CD4-positive, alpha-beta T cell (primary cell): ENCODE results near the gene KCTD1. TPM values are rescaled to one million over a fixed set of nuclear protein-coding genes. Genes with fewer than 3 reads are reported as not detected.

Source experiments
- ATAC-seq: fragments of 200-7000 bp; cut with Tn5 transposase; one replicate; pipeline ENCODE4 v1.10.0; 2022; ENCODE audit warnings: mild to moderate bottlenecking; ENCODE audit not compliant: poor library complexity
- CTCF ChIA-PET: fragments of 350-600 bp; sonication (Branson Sonifier 250); formaldehyde crosslinking; loops from one replicate; lab custom pipeline; 2021; ENCODE audit warnings: antibody characterized with exemption, inconsistent platforms; lab: Charles Lee
- POLR2A ChIA-PET: fragments of 350-600 bp; sonication (Branson Sonifier 250); formaldehyde crosslinking; loops from one replicate; lab custom pipeline; 2021; ENCODE audit warnings: antibody characterized with exemption, inconsistent platforms; lab: Charles Lee
- DNase-seq, 14 experiments: peaks; one replicate each; pipeline ENCODE4 v3.0.0-alpha.2; 2013 to 2020; ENCODE audit warnings: mixed read lengths in 2 of 14
- H3K27ac ChIP-seq, 2 donors: one replicate each; pipeline versions ENCODE4 v1.5.1 to v1.7.0; 2013; ENCODE audit warnings: low read length in 2 of 2, low read depth in 1 of 2, mild to moderate bottlenecking in 1 of 2
- H3K27me3 ChIP-seq, 2 experiments: 1 replicate in 1 of 2; 2 replicates in 1 of 2; pipeline versions ENCODE4 v1.6.1 to v1.7.0; 2013; ENCODE audit warnings: low read length in 2 of 2, control low read depth in 1 of 2, mild to moderate bottlenecking in 1 of 2, moderate library complexity in 1 of 2; ENCODE audit not compliant: insufficient read depth in 2 of 2, control insufficient read depth in 1 of 2
- H3K36me3 ChIP-seq: one replicate; pipeline ENCODE4 v1.6.1; 2013; ENCODE audit warnings: low read length, control low read depth; ENCODE audit not compliant: insufficient read depth
- H3K4me1 ChIP-seq: one replicate; pipeline ENCODE4 v1.6.1; 2013; ENCODE audit warnings: low read length, control low read depth; ENCODE audit not compliant: insufficient read depth
- H3K4me3 ChIP-seq: one replicate; pipeline ENCODE4 v1.5.1; 2013; ENCODE audit warnings: mild to moderate bottlenecking, low read length, moderate library complexity
- H3K9me3 ChIP-seq, 2 experiments: 1 replicate in 1 of 2; 2 replicates in 1 of 2; pipeline versions ENCODE4 v1.6.1 to v1.7.0; 2013; ENCODE audit warnings: low read length in 2 of 2, mild to moderate bottlenecking in 2 of 2, control low read depth in 1 of 2, moderate library complexity in 1 of 2; ENCODE audit not compliant: control insufficient read depth in 1 of 2, insufficient read depth in 1 of 2
- H3K27ac Mint-ChIP-seq: one replicate; pipeline ENCODE4 v1.8.0; 2020; ENCODE audit warnings: mixed read lengths
- H3K27me3 Mint-ChIP-seq: one replicate; pipeline ENCODE4 v1.8.0; 2021; ENCODE audit warnings: mixed read lengths
- H3K36me3 Mint-ChIP-seq: one replicate; pipeline ENCODE4 v1.8.0; 2021; ENCODE audit warnings: low read depth, mixed read lengths
- H3K4me1 Mint-ChIP-seq: one replicate; pipeline ENCODE4 v1.8.0; 2021; ENCODE audit warnings: low read depth, mixed read lengths
- H3K4me3 Mint-ChIP-seq: one replicate; pipeline ENCODE4 v1.8.0; 2020; ENCODE audit warnings: mild to moderate bottlenecking, mixed read lengths
- H3K9me3 Mint-ChIP-seq: one replicate; pipeline ENCODE4 v1.8.0; 2020; ENCODE audit warnings: mixed read lengths
- intact Hi-C, 2 experiments: fragments of 100-400 bp; cut with DNase I in 1 of 2; cut with micrococcal nuclease in 1 of 2; formaldehyde crosslinking; loops; one replicate each; pipeline versions ENCODE4 v1.15.1 to v1.9.0; 2023 to 2025; cut with DNase I, micrococcal nuclease
- total RNA-seq, 174 experiments: library from RNA in 2 of 174; stranded (reverse) in 2 of 174; gene quantifications; one replicate each; pipeline ENCODE4 v1.2.3 and lab custom pipeline; 2021 to 2026
- TF ChIP-seq, protein P1 (sequence below): fragments of 200-600 bp; IDR thresholded peaks from one replicate; pipeline ENCODE4 v1.8.0; 2022; ENCODE audit warnings: antibody characterized with exemption, mild to moderate bottlenecking

Gene KCTD1
- total RNA-seq, 2 experiments from 2014 or later = 0.74 to 1.1 TPM

GRCh38 chr18:26526128-26526965 lies 22.0 kb downstream of the KCTD1 start:
- intact Hi-C loops = no loop called here
- TF ChIP-seq, protein P1, sequence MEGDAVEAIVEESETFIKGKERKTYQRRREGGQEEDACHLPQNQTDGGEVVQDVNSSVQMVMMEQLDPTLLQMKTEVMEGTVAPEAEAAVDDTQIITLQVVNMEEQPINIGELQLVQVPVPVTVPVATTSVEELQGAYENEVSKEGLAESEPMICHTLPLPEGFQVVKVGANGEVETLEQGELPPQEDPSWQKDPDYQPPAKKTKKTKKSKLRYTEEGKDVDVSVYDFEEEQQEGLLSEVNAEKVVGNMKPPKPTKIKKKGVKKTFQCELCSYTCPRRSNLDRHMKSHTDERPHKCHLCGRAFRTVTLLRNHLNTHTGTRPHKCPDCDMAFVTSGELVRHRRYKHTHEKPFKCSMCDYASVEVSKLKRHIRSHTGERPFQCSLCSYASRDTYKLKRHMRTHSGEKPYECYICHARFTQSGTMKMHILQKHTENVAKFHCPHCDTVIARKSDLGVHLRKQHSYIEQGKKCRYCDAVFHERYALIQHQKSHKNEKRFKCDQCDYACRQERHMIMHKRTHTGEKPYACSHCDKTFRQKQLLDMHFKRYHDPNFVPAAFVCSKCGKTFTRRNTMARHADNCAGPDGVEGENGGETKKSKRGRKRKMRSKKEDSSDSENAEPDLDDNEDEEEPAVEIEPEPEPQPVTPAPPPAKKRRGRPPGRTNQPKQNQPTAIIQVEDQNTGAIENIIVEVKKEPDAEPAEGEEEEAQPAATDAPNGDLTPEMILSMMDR = no peak
- Mint-ChIP-seq H3K27me3 (no peaks in the 10 kb centered on the region), H3K4me3 (no peak overlapping the region), H3K36me3 (no peaks in the 10 kb centered on the region), H3K27ac (no peak overlapping the region), H3K4me1 (no peaks in the 10 kb centered on the region), H3K9me3 (no peaks in the 10 kb centered on the region)
- CTCF ChIA-PET = interaction anchor here (0.6 kb wide), 1 partner anchor 1647 kb away, joined by 3 read pairs; no protein-coding TSS in a partner anchor
- no peaks in the 10 kb centered on the region for H3K36me3 ChIP-seq
- no peaks in the 10 kb centered on the region for H3K27me3 ChIP-seq
- DNase-seq (no peak), ATAC-seq (no peak)
- no peaks in the 10 kb centered on the region for H3K4me1 ChIP-seq
- H3K9me3 ChIP-seq = no peaks in the 10 kb centered on the region
- POLR2A ChIA-PET = no interaction called here
- H3K27ac ChIP-seq = no peak overlapping the region
- no peak overlapping the region for H3K4me3 ChIP-seq

- H3K36me3 ChIP-seq = no peaks in the 10 kb centered on the region
- H3K27me3 Mint-ChIP-seq = no peaks in the 10 kb centered on the region
- H3K27ac Mint-ChIP-seq = no peak overlapping the region
- no peaks in the 10 kb centered on the region for H3K27me3 ChIP-seq
- no peaks in the 10 kb centered on the region for H3K9me3 ChIP-seq
- H3K4me1 Mint-ChIP-seq = no peaks in the 10 kb centered on the region
- no peak overlapping the region for H3K27ac ChIP-seq
- no peak overlapping the region for H3K4me3 ChIP-seq
- TF ChIP-seq, protein P1 = no peak
- ChIA-PET CTCF (no interaction called here), POLR2A (no interaction called here)
- H3K4me1 ChIP-seq = no peaks in the 10 kb centered on the region
- no peaks in the 10 kb centered on the region for H3K36me3 Mint-ChIP-seq
- no peak overlapping the region for H3K4me3 Mint-ChIP-seq
- no peak for ATAC-seq
- intact Hi-C loops = no loop called here
- no peaks in the 10 kb centered on the region for H3K9me3 Mint-ChIP-seq
- DNase-seq = no peak
Measured at GRCh38 chr18:26524504-26525351, 23.6 kb downstream of the KCTD1 start.

- TF ChIP-seq, protein P1 = no peak
- Histone ChIP-seq H3K27ac (no peak overlapping the region), H3K36me3 (no peaks in the 10 kb centered on the region), H3K4me1 (no peaks in the 10 kb centered on the region), H3K4me3 (no peak overlapping the region), H3K9me3 (no peaks in the 10 kb centered on the region), H3K27me3 (no peaks in the 10 kb centered on the region)
- no peaks in the 10 kb centered on the region for H3K9me3 Mint-ChIP-seq
- H3K36me3 Mint-ChIP-seq = no peaks in the 10 kb centered on the region
- H3K27me3 Mint-ChIP-seq = no peaks in the 10 kb centered on the region
- DNase-seq (no peak), ATAC-seq (no peak)
- H3K27ac Mint-ChIP-seq = no peak overlapping the region
- ChIA-PET POLR2A (no interaction called here), CTCF (interaction anchor here (0.6 kb wide), 1 partner anchor 12 kb away, joined by 3 read pairs; no protein-coding TSS in a partner anchor)
- H3K4me3 Mint-ChIP-seq = no peak overlapping the region
- H3K4me1 Mint-ChIP-seq = no peaks in the 10 kb centered on the region
- intact Hi-C loops = no loop called here
Measured at GRCh38 chr18:26524002-26524401, 24.4 kb downstream of the KCTD1 start.
